IMR-90 (cell line): Measurements from ENCODE around the gene RNF138. TPM values are rescaled to one million over a fixed set of nuclear protein-coding genes. Genes with fewer than 3 reads are reported as not detected.
"Not testable (repeated sequence)": the region's sequence is repeated elsewhere in the genome, so short reads cannot be mapped to it uniquely, and the experiment has no call there.

ENCODE experiments used
- ATAC-seq: fragments of 200-7000 bp; cut with Tn5 transposase; 2 replicates; pipeline ENCODE4 v1.9.1; 2020; ENCODE audit warnings: low read depth, mild to moderate bottlenecking, moderate library complexity
- BruUV-seq: library from RNA; stranded (reverse); fragments of 400-500 nt; replicated peaks from 2 replicates; lab custom pipeline; 2021; lab: Mats Ljungman, UMichigan
- CTCF ChIA-PET: fragments of 300-600 bp; formaldehyde crosslinking; extraction: SDS; loops from one replicate; lab custom pipeline; 2021; ENCODE audit warnings: antibody characterized with exemption; lab: Yijun Ruan, JAX
- POLR2A ChIA-PET: fragments of 300-600 bp; sonication (Branson Sonifier 250); formaldehyde crosslinking; loops from one replicate; lab custom pipeline; 2022; ENCODE audit warnings: antibody characterized with exemption; ENCODE audit not compliant: unreplicated experiment; lab: Charles Lee
- DNase-seq: peaks from one replicate; pipeline ENCODE4 v3.0.0; 2013
- H2AFZ ChIP-seq: replicated peaks from 2 replicates; pipeline ENCODE3; 2013; ENCODE audit warnings: low read length, mild to moderate bottlenecking; ENCODE audit not compliant: poor library complexity
- H2AK5ac ChIP-seq: 2 replicates; pipeline ENCODE4 v1.6.1; 2013; ENCODE audit warnings: low read depth, low read length, inconsistent platforms
- H2AK9ac ChIP-seq: replicated peaks from 2 replicates; pipeline ENCODE3; 2013; ENCODE audit warnings: mild to moderate bottlenecking, low read depth, low read length, moderate library complexity; ENCODE audit not compliant: poor library complexity
- H2BK120ac ChIP-seq: 2 replicates; pipeline ENCODE4 v1.6.1; 2013; ENCODE audit warnings: low read depth, low read length, inconsistent platforms
- H2BK15ac ChIP-seq: 3 replicates; pipeline ENCODE4 v1.6.1; 2013; ENCODE audit warnings: low read depth, low read length, inconsistent platforms
- H2BK20ac ChIP-seq: 2 replicates; pipeline ENCODE4 v1.6.1; 2013; ENCODE audit warnings: low read depth, mild to moderate bottlenecking, inconsistent platforms, low read length, moderate library complexity
- H2BK5ac ChIP-seq: 2 replicates; pipeline ENCODE4 v1.6.1; 2013; ENCODE audit warnings: mild to moderate bottlenecking, low read depth, low read length, inconsistent platforms; ENCODE audit not compliant: poor library complexity, severe bottlenecking
- H3K14ac ChIP-seq: replicated peaks from 2 replicates; pipeline ENCODE4 v1.6.1; 2013; ENCODE audit warnings: low read depth, low read length, inconsistent platforms
- H3K18ac ChIP-seq: 2 replicates; pipeline ENCODE4 v1.6.1; 2013; ENCODE audit warnings: low read depth, low read length, control low read depth
- H3K23ac ChIP-seq: 2 replicates; pipeline ENCODE4 v1.6.1; 2013; ENCODE audit warnings: low read depth, low read length, inconsistent platforms
- H3K27ac ChIP-seq: 2 replicates; pipeline ENCODE4 v1.5.1; 2013; ENCODE audit warnings: mild to moderate bottlenecking, control low read depth, low read length; ENCODE audit not compliant: insufficient read depth
- H3K27me3 ChIP-seq: 2 replicates; pipeline ENCODE4 v1.6.1; 2013; ENCODE audit warnings: low read length; ENCODE audit not compliant: control insufficient read depth, insufficient read depth
- H3K36me3 ChIP-seq: 2 replicates; pipeline ENCODE4 v1.6.1; 2013; ENCODE audit warnings: low read length, mixed read lengths; ENCODE audit not compliant: control insufficient read depth, insufficient read depth
- H3K4ac ChIP-seq: 2 replicates; pipeline ENCODE4 v1.6.1; 2013; ENCODE audit warnings: low read depth, low read length, inconsistent platforms
- H3K4me1 ChIP-seq: 2 replicates; pipeline ENCODE4 v1.6.1; 2013; ENCODE audit warnings: low read length, mixed read lengths; ENCODE audit not compliant: control insufficient read depth, insufficient read depth
- H3K4me2 ChIP-seq: 2 replicates; pipeline ENCODE4 v1.6.1; 2013; ENCODE audit warnings: low read depth, mild to moderate bottlenecking, control low read depth, low read length, moderate library complexity
- H3K4me3 ChIP-seq: 2 replicates; pipeline ENCODE4 v1.5.1; 2013; ENCODE audit warnings: low read depth, mild to moderate bottlenecking, control low read depth, low read length, moderate library complexity; ENCODE audit not compliant: insufficient read depth
- H3K56ac ChIP-seq: 2 replicates; pipeline ENCODE4 v1.6.1; 2013; ENCODE audit warnings: low read length, inconsistent platforms; ENCODE audit not compliant: insufficient read depth; ENCODE audit errors: extremely low read depth
- H3K79me1 ChIP-seq, 2 experiments: 2 replicates each; pipeline ENCODE4 v1.6.1; 2013; ENCODE audit warnings: low read length in 2 of 2, inconsistent platforms in 1 of 2, low read depth in 1 of 2
- H3K9ac ChIP-seq: 2 replicates; pipeline ENCODE4 v1.6.1; 2013; ENCODE audit warnings: low read depth, low read length, control low read depth
- H3K9me1 ChIP-seq: 2 replicates; pipeline ENCODE4 v1.6.1; 2013; ENCODE audit warnings: low read length, inconsistent platforms; ENCODE audit not compliant: insufficient read depth
- H3K9me3 ChIP-seq: 2 replicates; pipeline ENCODE4 v1.6.1; 2013; ENCODE audit warnings: low read length; ENCODE audit not compliant: control insufficient read depth, insufficient read depth
- H4K20me1 ChIP-seq: 2 replicates; pipeline ENCODE4 v1.6.1; 2013; ENCODE audit warnings: low read length, inconsistent platforms; ENCODE audit not compliant: insufficient read depth
- H4K5ac ChIP-seq: 2 replicates; pipeline ENCODE4 v1.6.1; 2013; ENCODE audit warnings: mild to moderate bottlenecking, low read depth, low read length, control low read depth
- H4K8ac ChIP-seq, 2 experiments: 2 replicates each; pipeline ENCODE4 v1.6.1; 2013; ENCODE audit warnings: low read depth in 2 of 2, low read length in 2 of 2, control low read depth in 1 of 2, inconsistent platforms in 1 of 2
- H4K91ac ChIP-seq: 2 replicates; pipeline ENCODE4 v1.6.1; 2013; ENCODE audit warnings: low read depth, low read length, inconsistent platforms; ENCODE audit not compliant: insufficient read depth
- WGBS, 2 experiments: methylation state at CpG; one replicate each; pipeline versions ENCODE4 v1.1.5 to v1.1.7; 2013; ENCODE audit warnings: missing lambda C conversion rate in 2 of 2; ENCODE audit not compliant: insufficient read length in 1 of 2; ENCODE audit errors: extremely low coverage in 2 of 2; 5-methylcytosine and 5-hydroxymethylcytosine counted together
- dilution Hi-C: fragments of 300-500 bp; cut with HindIII; formaldehyde crosslinking; loops from one replicate; pipeline ENCODE4 v1.14.3; 2018; ENCODE audit warnings: low sequenced_read_pairs; ENCODE audit not compliant: unreplicated experiment
- in situ Hi-C: fragments of 300-500 bp; cut with MboI; formaldehyde crosslinking; loops from 3 replicates; pipeline ENCODE4 v1.14.3; 2019; ENCODE audit warnings: low sequenced_read_pairs, inconsistent platforms, mixed read lengths
- intact Hi-C: fragments of 100-400 bp; cut with micrococcal nuclease; formaldehyde crosslinking; loops from 2 replicates; pipeline ENCODE4 v1.10.0; 2022
- polyA plus RNA-seq, 3 experiments: library from polyadenylated mRNA; depleted of rRNA; stranded (reverse); fragments of >200 nt; gene quantifications; 2 replicates each; pipeline ENCODE4 v1.2.3, GENCODE V29; 2012; ENCODE audit warnings: low replicate concordance in 1 of 3
- total RNA-seq: library from RNA; depleted of rRNA; stranded (reverse); fragments of >200 nt; gene quantifications from 2 replicates; pipeline ENCODE4 v1.2.3, GENCODE V29; 2012

The RNF138 gene
- total and polyA plus RNA-seq, 2 of the 4 experiments (the other 2 are of a cell fraction): 18.1 to 36.0 TPM

DNA sequence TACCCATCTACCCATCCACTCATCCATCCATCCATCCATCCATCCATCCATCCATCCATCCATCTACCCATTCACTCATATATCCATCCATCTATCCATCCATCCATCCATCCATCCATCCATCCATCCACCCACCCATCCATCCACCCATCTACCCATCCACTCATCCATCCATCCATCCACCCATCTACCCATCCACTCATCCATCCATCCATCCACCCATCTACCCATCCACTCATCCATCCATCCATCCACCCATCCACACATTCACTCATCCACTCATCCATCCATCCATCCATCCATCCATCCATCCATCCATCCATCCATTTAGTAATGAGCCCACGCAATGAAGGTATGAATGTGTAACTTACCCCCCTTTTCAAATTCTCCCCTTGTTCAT is 85.1 kb downstream of the RNF138 start:
- POLR2A ChIA-PET, BruUV-seq, ATAC-seq, H2AFZ ChIP-seq, dilution Hi-C loops, H3K4me2 ChIP-seq, H2BK20ac ChIP-seq, H3K9ac ChIP-seq, H3K79me1 ChIP-seq, H3K23ac ChIP-seq, H3K14ac ChIP-seq, H4K8ac ChIP-seq, H3K9me3 ChIP-seq, H3K18ac ChIP-seq, H2BK15ac ChIP-seq, H4K20me1 ChIP-seq, H3K4me3 ChIP-seq, H2BK120ac ChIP-seq, H4K5ac ChIP-seq, H2AK9ac ChIP-seq, H3K56ac ChIP-seq, intact Hi-C loops, H2AK5ac ChIP-seq, CTCF ChIA-PET, H2BK5ac ChIP-seq, H3K36me3 ChIP-seq, DNase-seq, H4K91ac ChIP-seq, H3K27ac ChIP-seq, H3K27me3 ChIP-seq, H3K4me1 ChIP-seq, H3K9me1 ChIP-seq, in situ Hi-C loops, H3K4ac ChIP-seq: not testable (repeated sequence)
- no CpG with 5 or more reads among the region's 1 CpG for WGBS, 2 experiments
